Transverse colon (tissue), 4 donors: Measurements from ENCODE around the gene CYP46A1.

Experiments
- POLR2A ChIP-seq: fragments of 450-650 bp; IDR thresholded peaks from one replicate; pipeline ENCODE4 v1.6.1; 2016; ENCODE audit warnings: antibody characterized with exemption, mild to moderate bottlenecking, moderate library complexity
- POLR2AphosphoS5 ChIP-seq, 3 donors: sonication (generic); formaldehyde crosslinking; IDR thresholded peaks; one replicate each; pipeline ENCODE4 v1.6.1; 2016; ENCODE audit warnings: antibody characterized with exemption in 3 of 3
- TF ChIP-seq, protein P1 (sequence below), 5 experiments: fragments of 200-600 bp in 3 of 5; fragments of 450-650 bp in 2 of 5; sonication (generic) in 3 of 5; IDR thresholded peaks; 1 replicate in 2 of 5; 2 replicates in 3 of 5; pipeline ENCODE4 v1.5.1; 2016 to 2017; ENCODE audit warnings: antibody characterized with exemption in 5 of 5, inconsistent platforms in 3 of 5, mild to moderate bottlenecking in 2 of 5, moderate library complexity in 1 of 5

DNA sequence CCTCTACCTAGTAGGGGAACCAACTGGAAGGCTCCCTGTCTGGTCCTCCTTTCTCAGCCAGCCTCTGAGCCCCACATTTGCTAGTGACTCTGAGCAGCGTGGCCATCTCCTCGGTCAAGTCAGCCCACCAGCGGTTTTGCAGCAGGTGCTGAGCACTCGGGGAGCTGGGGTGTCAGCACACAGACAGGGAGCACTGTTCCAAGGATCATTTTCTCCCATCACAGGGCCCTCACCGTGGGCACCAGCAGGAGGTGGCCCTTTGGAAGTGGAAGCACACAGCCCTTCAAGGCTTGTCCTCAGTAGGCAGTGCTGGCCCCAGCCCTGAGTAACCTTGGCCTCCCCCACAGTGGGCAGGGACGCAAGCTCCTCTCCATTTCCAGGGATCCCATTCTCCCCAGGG is 85.0 kb downstream of the CYP46A1 start:
- TF ChIP-seq, protein P1, sequence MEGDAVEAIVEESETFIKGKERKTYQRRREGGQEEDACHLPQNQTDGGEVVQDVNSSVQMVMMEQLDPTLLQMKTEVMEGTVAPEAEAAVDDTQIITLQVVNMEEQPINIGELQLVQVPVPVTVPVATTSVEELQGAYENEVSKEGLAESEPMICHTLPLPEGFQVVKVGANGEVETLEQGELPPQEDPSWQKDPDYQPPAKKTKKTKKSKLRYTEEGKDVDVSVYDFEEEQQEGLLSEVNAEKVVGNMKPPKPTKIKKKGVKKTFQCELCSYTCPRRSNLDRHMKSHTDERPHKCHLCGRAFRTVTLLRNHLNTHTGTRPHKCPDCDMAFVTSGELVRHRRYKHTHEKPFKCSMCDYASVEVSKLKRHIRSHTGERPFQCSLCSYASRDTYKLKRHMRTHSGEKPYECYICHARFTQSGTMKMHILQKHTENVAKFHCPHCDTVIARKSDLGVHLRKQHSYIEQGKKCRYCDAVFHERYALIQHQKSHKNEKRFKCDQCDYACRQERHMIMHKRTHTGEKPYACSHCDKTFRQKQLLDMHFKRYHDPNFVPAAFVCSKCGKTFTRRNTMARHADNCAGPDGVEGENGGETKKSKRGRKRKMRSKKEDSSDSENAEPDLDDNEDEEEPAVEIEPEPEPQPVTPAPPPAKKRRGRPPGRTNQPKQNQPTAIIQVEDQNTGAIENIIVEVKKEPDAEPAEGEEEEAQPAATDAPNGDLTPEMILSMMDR (IDR thresholded peaks at IDR 0.05): no peak
- TF ChIP-seq POLR2A: no peak
- no peak for TF ChIP-seq POLR2AphosphoS5 (IDR thresholded peaks at IDR 0.05)
